Measurements from ENCODE around the gene MALAT1. TPM values are rescaled to one million over a fixed set of nuclear protein-coding genes. Genes with fewer than 3 reads are reported as not detected.
A peak's percentile ranks its signal among the peaks of the same experiment; 100 is the strongest.
"Not testable (repeated sequence)": the region's sequence is repeated elsewhere in the genome, so short reads cannot be mapped to it uniquely, and the experiment has no call there.

MALAT1 gene
- total RNA-seq, 1 donor from 2014 or later: 16,546 TPM

DNA sequence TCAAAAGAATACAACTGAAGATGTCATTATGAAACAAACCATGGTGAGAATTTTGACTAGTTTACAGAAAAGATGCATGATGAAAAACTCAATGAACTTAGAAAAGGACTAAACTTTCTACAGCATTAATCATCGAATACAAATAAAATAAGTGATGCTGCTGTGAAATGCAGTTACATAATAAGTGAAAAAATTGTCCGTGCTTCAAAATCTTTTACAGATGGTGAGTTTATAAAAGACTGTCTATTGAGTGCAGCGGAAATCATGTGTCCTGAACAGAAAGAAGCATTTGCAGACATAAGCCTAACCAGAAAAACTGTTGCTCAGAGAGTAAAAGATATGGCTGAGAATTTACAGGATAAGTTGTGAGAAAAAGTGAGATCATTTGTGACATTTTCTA lies 42.4 kb upstream of the MALAT1 start:
- Mint-ChIP-seq H3K36me3 (ENCODE audit: insufficient read depth) (no peaks in the 10 kb centered on the region), H3K27me3 (peaks cover 5% of the 10 kb centered on the region), H3K9me3 (ENCODE audit: low read depth) (no peaks in the 10 kb centered on the region), H3K27ac (peak overlapping the region; percentile 27), H3K4me3 (ENCODE audit: low read depth) (peak overlapping the region; percentile 27), H3K4me1 (ENCODE audit: low read depth) (peaks cover 10% of the 10 kb centered on the region)
- TF ChIP-seq, protein P1, sequence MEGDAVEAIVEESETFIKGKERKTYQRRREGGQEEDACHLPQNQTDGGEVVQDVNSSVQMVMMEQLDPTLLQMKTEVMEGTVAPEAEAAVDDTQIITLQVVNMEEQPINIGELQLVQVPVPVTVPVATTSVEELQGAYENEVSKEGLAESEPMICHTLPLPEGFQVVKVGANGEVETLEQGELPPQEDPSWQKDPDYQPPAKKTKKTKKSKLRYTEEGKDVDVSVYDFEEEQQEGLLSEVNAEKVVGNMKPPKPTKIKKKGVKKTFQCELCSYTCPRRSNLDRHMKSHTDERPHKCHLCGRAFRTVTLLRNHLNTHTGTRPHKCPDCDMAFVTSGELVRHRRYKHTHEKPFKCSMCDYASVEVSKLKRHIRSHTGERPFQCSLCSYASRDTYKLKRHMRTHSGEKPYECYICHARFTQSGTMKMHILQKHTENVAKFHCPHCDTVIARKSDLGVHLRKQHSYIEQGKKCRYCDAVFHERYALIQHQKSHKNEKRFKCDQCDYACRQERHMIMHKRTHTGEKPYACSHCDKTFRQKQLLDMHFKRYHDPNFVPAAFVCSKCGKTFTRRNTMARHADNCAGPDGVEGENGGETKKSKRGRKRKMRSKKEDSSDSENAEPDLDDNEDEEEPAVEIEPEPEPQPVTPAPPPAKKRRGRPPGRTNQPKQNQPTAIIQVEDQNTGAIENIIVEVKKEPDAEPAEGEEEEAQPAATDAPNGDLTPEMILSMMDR (IDR thresholded peaks at IDR 0.05; ENCODE audit: unreplicated experiment): no peak
- no peak for DNase-seq (ENCODE audit: low spot score, unreplicated experiment)

GRCh38 chr11:65459552-65459951 lies 39.3 kb upstream of the MALAT1 start:
- TF ChIP-seq, protein P1 (IDR thresholded peaks at IDR 0.05; ENCODE audit: unreplicated experiment): no peak
- H3K36me3 Mint-ChIP-seq (ENCODE audit: insufficient read depth): no peaks in the 10 kb centered on the region
- peaks cover 5% of the 10 kb centered on the region for H3K27me3 Mint-ChIP-seq
- H3K9me3 Mint-ChIP-seq (ENCODE audit: low read depth): no peaks in the 10 kb centered on the region
- no peak overlapping the region for H3K27ac Mint-ChIP-seq
- no peak overlapping the region for H3K4me3 Mint-ChIP-seq (ENCODE audit: low read depth)
- no peak for DNase-seq (ENCODE audit: low spot score, unreplicated experiment)
- H3K4me1 Mint-ChIP-seq (ENCODE audit: low read depth): peaks cover 8% of the 10 kb centered on the region

GRCh38 chr11:65465471-65465870 lies 33.4 kb upstream of the MALAT1 start:
- not testable (repeated sequence) for H3K4me1 Mint-ChIP-seq (ENCODE audit: low read depth); H3K36me3 Mint-ChIP-seq (ENCODE audit: insufficient read depth)

DNA sequence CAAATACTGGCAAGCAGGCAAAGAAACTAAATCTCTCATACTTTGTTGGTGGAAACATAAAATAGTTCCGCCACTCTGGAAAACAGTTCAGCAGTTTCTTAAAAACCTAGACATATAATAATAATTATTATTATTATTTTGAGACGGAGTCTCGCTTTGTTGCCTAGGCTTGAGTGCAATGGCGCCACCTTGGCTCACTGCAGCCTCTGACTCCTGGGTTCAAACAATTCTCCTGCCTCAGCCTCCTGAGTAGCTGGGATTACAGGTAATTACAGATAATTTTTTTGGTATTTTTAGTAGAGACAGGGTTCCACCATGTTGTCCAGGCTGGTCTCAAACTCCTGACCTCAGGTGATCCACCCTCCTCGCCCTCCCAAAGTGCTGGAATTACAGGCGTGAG lies 31.5 kb upstream of the MALAT1 start:
- DNase-seq (ENCODE audit: low spot score, unreplicated experiment); H3K9me3 Mint-ChIP-seq (ENCODE audit: low read depth); H3K27ac Mint-ChIP-seq; H3K36me3 Mint-ChIP-seq (ENCODE audit: insufficient read depth); H3K4me3 Mint-ChIP-seq (ENCODE audit: low read depth); H3K27me3 Mint-ChIP-seq: not testable (repeated sequence)
- peaks cover 14% of the 10 kb centered on the region for H3K4me1 Mint-ChIP-seq (ENCODE audit: low read depth)

More at GRCh38 chr11:65465471-65465870, 33.4 kb upstream of the MALAT1 start:
- not testable (repeated sequence) for H3K4me3 Mint-ChIP-seq (ENCODE audit: low read depth); H3K27ac Mint-ChIP-seq; H3K9me3 Mint-ChIP-seq (ENCODE audit: low read depth); DNase-seq (ENCODE audit: low spot score, unreplicated experiment); H3K27me3 Mint-ChIP-seq

- H3K4me3 Mint-ChIP-seq (ENCODE audit: low read depth): no peak overlapping the region
- H3K27ac Mint-ChIP-seq: peak overlapping the region; percentile 5
- H3K27me3 Mint-ChIP-seq: no peaks in the 10 kb centered on the region
- TF ChIP-seq, protein P1 (IDR thresholded peaks at IDR 0.05; ENCODE audit: unreplicated experiment): peak; percentile 75
- no peaks in the 10 kb centered on the region for H3K9me3 Mint-ChIP-seq (ENCODE audit: low read depth)
- H3K4me1 Mint-ChIP-seq (ENCODE audit: low read depth): peaks cover 14% of the 10 kb centered on the region
- H3K36me3 Mint-ChIP-seq (ENCODE audit: insufficient read depth): no peaks in the 10 kb centered on the region
- DNase-seq (ENCODE audit: low spot score, unreplicated experiment): peak; percentile 75
Measured at GRCh38 chr11:65468874-65469333, 29.9 kb upstream of the MALAT1 start.

GRCh38 chr11:65470433-65471049 lies 28.3 kb upstream of the MALAT1 start:
- no peaks in the 10 kb centered on the region for H3K9me3 Mint-ChIP-seq (ENCODE audit: low read depth)
- H3K27me3 Mint-ChIP-seq: no peaks in the 10 kb centered on the region
- no peak for DNase-seq (ENCODE audit: low spot score, unreplicated experiment)
- no peaks in the 10 kb centered on the region for H3K36me3 Mint-ChIP-seq (ENCODE audit: insufficient read depth)
- TF ChIP-seq, protein P1 (IDR thresholded peaks at IDR 0.05; ENCODE audit: unreplicated experiment): no peak
- H3K4me3 Mint-ChIP-seq (ENCODE audit: low read depth): no peak overlapping the region
- H3K4me1 Mint-ChIP-seq (ENCODE audit: low read depth): peaks cover 14% of the 10 kb centered on the region
- H3K27ac Mint-ChIP-seq: no peak overlapping the region

Measured in progenitor cell of endocrine pancreas (in vitro differentiated cells).